ENCODE data around the gene PLK3. TPM values are rescaled to one million over a fixed set of nuclear protein-coding genes. Genes with fewer than 3 reads are reported as not detected.

PLK3 gene
- total RNA-seq, 1 donor from 2014 or later: 17.2 TPM

DNA sequence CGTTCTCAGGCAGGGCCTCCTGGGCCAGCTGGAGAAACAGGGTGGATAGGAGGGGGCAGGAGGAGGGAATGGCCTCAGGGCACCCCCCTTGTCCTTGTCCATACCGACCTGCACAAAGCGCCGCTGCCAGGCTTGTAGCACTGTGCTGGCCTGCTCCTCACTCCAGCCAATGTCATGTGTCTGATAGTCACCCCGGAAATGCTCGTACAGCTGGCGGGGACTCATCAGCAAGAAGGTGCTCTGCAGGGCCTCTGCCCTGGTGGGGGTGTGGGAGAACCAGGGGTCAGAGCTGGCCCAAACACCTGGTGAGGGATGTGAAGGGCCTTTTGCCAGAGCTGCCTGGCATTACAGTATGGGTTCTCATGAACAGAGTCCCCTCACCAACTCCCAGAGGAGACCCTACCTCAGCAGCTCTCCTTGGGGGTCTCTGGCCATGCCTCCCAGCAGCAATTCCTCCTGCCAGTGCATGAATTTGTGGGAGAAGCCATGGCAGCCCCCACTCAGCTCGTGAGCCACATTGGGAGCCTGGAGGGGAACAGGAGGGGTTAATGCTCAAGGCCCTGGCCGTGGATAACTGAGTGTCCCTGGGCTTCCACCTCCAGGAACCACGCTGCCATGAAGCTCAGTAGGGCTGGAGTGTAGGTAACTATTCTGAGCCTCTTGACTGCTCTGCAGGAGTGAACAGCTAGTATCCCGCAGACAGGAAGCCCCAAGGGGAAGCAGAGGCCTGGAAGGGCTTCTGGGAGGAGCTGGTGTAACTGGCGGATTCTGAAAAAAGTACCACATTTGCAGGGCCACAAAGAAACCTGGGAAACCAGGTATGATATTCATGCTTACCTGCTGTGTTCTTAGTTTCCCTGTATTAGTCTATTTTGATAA, 29.6 kb downstream of the PLK3 start:
- TF ChIP-seq, protein P1, sequence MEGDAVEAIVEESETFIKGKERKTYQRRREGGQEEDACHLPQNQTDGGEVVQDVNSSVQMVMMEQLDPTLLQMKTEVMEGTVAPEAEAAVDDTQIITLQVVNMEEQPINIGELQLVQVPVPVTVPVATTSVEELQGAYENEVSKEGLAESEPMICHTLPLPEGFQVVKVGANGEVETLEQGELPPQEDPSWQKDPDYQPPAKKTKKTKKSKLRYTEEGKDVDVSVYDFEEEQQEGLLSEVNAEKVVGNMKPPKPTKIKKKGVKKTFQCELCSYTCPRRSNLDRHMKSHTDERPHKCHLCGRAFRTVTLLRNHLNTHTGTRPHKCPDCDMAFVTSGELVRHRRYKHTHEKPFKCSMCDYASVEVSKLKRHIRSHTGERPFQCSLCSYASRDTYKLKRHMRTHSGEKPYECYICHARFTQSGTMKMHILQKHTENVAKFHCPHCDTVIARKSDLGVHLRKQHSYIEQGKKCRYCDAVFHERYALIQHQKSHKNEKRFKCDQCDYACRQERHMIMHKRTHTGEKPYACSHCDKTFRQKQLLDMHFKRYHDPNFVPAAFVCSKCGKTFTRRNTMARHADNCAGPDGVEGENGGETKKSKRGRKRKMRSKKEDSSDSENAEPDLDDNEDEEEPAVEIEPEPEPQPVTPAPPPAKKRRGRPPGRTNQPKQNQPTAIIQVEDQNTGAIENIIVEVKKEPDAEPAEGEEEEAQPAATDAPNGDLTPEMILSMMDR (IDR thresholded peaks at IDR 0.05; ENCODE audit: unreplicated experiment): no peak
- DNase-seq (ENCODE audit: low spot score): no peak
- H3K27me3 Mint-ChIP-seq (ENCODE audit: unreplicated experiment): peaks cover 5% of the 10 kb centered on the region
- H3K36me3 Mint-ChIP-seq (ENCODE audit: low read depth, unreplicated experiment): no peaks in the 10 kb centered on the region
- H3K4me1 Mint-ChIP-seq (ENCODE audit: unreplicated experiment): peaks cover 25% of the 10 kb centered on the region
- H3K27ac Mint-ChIP-seq (ENCODE audit: unreplicated experiment): no peak overlapping the region
- H3K9me3 Mint-ChIP-seq (ENCODE audit: unreplicated experiment): no peaks in the 10 kb centered on the region
- H3K4me3 Mint-ChIP-seq (ENCODE audit: unreplicated experiment): no peak overlapping the region

DNA sequence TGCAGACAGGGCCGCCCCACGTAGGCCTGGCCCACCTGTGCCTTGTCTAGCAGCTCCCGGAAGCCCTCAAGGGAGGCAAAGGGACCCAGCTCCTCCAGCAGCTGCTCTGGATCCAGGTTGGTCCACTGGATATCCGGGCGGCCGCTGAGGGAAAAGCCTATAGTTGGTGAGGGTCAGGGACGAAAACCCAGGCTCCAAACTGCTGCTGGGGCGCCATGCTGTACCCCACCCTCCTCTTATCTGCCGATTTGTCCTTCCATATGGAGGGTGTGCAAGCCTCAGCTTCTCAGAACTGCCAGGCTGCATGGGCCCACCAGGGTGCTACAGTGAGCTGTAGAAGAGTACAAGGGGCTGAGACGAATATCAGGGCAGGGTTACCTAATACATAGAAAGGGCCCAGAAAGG, 30.7 kb downstream of the PLK3 start:
- H3K36me3 Mint-ChIP-seq (ENCODE audit: low read depth, unreplicated experiment): no peaks in the 10 kb centered on the region
- peaks cover 8% of the 10 kb centered on the region for H3K27me3 Mint-ChIP-seq (ENCODE audit: unreplicated experiment)
- no peak overlapping the region for H3K27ac Mint-ChIP-seq (ENCODE audit: unreplicated experiment)
- DNase-seq (ENCODE audit: low spot score): no peak
- peaks cover 33% of the 10 kb centered on the region for H3K4me1 Mint-ChIP-seq (ENCODE audit: unreplicated experiment)
- no peaks in the 10 kb centered on the region for H3K9me3 Mint-ChIP-seq (ENCODE audit: unreplicated experiment)
- no peak overlapping the region for H3K4me3 Mint-ChIP-seq (ENCODE audit: unreplicated experiment)
- TF ChIP-seq, protein P1 (IDR thresholded peaks at IDR 0.05; ENCODE audit: unreplicated experiment): no peak

DNA sequence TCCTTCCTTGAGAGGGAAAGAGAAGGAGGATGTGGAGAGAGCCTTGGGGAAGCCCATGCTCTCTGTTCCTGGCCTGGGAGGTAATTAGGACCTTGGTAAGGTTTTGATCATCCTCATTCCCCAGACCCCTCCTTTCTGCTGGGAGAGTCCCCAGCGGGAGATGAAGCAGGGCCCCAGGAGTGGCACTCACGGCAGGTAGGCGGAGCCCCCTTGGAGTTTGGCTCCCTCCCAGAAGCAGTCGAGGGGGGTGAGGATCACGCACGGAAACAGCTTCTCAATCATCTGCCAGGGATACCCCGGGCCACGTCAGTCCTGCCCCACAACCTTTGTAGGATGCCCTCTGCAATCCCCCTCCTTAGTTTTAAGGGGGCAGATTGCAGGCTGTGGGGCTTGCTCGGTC, 31.3 kb downstream of the PLK3 start:
- Mint-ChIP-seq H3K9me3 (ENCODE audit: unreplicated experiment) (no peaks in the 10 kb centered on the region), H3K4me3 (ENCODE audit: unreplicated experiment) (no peak overlapping the region), H3K27me3 (ENCODE audit: unreplicated experiment) (peaks cover 8% of the 10 kb centered on the region), H3K4me1 (ENCODE audit: unreplicated experiment) (peaks cover 32% of the 10 kb centered on the region), H3K36me3 (ENCODE audit: low read depth, unreplicated experiment) (no peaks in the 10 kb centered on the region), H3K27ac (ENCODE audit: unreplicated experiment) (peak overlapping the region; percentile 72)
- TF ChIP-seq, protein P1 (IDR thresholded peaks at IDR 0.05; ENCODE audit: unreplicated experiment): no peak
- no peak for DNase-seq (ENCODE audit: low spot score)

DNA sequence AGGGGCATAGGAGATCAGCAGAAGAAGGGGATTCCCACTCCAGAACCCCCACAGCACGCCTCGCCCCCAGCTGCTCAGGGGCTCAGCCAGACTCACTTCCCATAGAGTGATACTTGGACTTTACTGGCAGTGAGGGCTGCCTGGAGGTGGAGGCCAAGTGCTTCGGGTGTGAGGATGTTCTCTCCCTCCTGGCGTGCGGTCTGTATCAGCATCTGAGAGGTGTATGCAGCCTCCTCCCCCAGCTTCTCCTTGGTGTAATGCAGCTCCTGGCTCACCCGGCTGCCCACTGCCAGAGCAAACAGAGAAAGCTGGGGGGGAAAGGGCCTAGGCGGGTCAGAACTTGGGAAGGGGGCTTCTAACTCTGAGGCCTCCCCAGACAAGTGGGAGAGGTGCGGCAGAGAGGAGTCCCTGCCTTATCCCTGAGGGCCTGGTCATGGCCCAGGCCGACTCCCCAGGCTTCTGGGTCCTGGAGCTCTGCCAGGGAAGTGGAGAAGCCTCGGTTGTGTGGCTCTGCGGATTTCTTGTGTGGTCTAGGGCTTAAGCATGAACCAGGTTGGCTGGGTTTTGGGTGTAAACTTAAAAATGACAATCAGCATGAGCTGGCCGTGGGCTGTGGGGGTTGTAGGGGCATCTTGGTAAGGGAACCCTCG, 32.0 kb downstream of the PLK3 start:
- no peak for DNase-seq (ENCODE audit: low spot score)
- H3K4me3 Mint-ChIP-seq (ENCODE audit: unreplicated experiment): no peak overlapping the region
- H3K36me3 Mint-ChIP-seq (ENCODE audit: low read depth, unreplicated experiment): no peaks in the 10 kb centered on the region
- peaks cover 8% of the 10 kb centered on the region for H3K27me3 Mint-ChIP-seq (ENCODE audit: unreplicated experiment)
- no peaks in the 10 kb centered on the region for H3K9me3 Mint-ChIP-seq (ENCODE audit: unreplicated experiment)
- TF ChIP-seq, protein P1 (IDR thresholded peaks at IDR 0.05; ENCODE audit: unreplicated experiment): no peak
- peaks cover 32% of the 10 kb centered on the region for H3K4me1 Mint-ChIP-seq (ENCODE audit: unreplicated experiment)
- peak overlapping the region; percentile 52 for H3K27ac Mint-ChIP-seq (ENCODE audit: unreplicated experiment)

DNA sequence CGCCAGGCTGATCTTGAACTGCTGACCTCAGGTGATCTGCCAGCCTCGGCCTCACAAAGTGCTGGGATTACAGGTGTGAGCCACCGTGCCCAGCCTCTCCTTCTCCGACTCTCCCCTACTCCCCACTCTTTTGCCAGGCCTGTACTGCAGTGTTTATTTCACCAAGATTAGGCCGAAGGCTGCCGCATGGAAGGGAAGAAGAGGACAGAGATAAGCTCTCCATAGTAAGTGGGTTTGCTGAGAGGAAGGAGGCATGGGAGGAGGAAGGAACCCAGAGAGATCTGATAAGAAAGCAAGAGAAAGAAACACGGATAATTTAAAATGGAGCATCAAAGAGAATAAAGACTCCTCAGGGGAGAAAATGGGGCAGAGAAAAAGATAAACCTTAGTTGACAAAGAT, 34.2 kb downstream of the PLK3 start:
- no peaks in the 10 kb centered on the region for H3K9me3 Mint-ChIP-seq (ENCODE audit: unreplicated experiment)
- peaks cover 6% of the 10 kb centered on the region for H3K27me3 Mint-ChIP-seq (ENCODE audit: unreplicated experiment)
- DNase-seq (ENCODE audit: low spot score): no peak
- H3K27ac Mint-ChIP-seq (ENCODE audit: unreplicated experiment): no peak overlapping the region
- TF ChIP-seq, protein P1 (IDR thresholded peaks at IDR 0.05; ENCODE audit: unreplicated experiment): no peak
- H3K4me1 Mint-ChIP-seq (ENCODE audit: unreplicated experiment): peaks cover 32% of the 10 kb centered on the region
- H3K4me3 Mint-ChIP-seq (ENCODE audit: unreplicated experiment): peak overlapping the region; percentile 13
- H3K36me3 Mint-ChIP-seq (ENCODE audit: low read depth, unreplicated experiment): no peaks in the 10 kb centered on the region

Measured in endothelial cell (in vitro differentiated cells).